ENCODE results near the gene STAB2.

Gene STAB2

DNA sequence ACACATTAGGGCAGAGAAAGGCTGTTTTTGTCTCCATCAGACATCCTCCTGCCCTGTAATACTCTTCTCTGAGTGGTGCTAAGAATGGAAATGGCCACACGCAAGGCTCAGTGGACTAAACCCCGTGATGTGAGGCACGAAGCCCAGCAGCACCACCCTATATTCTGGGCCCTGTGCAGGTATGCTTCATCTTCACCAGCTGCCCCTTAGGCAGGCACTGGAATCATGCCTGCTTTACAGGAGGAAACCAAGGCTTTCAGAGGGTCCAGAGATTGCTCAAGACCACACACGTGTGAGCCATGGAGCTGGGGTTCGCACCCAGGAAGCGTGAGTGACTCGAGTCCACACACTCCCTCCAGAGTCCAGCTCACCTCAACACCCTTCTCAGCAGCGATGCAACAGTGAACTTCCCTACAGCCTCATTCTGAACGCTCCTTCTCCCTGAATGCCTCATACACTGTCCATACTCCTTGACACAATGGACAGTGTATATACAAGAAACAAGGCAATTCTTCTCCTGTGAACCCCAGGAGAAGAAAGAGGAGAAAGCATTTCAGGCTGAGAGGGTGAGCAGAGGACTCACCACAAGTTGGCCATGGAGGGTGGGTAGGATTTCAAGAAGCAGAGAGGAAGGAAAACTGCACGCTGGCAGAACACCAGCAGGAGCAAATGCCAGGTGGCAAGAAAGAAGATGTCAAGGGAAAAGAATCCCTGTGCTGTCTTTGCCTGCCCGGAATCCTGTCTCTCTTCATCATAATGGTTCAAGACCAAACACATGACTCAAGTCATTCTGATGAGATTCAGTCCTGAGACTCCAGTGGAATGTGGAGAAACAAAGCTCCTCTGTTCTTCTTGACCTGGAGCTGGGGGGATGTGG is 214.9 kb downstream of the STAB2 start:
- Histone ChIP-seq H3K4me1 (ENCODE audit: control insufficient read depth, low read length) (no peaks in the 10 kb centered on the region), H3K9me2 (replicated peaks; ENCODE audit: control insufficient read depth, low read length) (no peaks in the 10 kb centered on the region), H3K27ac (ENCODE audit: low read depth, low read length) (no peak overlapping the region), H3K27me3 (ENCODE audit: control insufficient read depth, low read length) (no peaks in the 10 kb centered on the region), H3K4me2 (ENCODE audit: low read length) (no peak overlapping the region), H3K79me2 (ENCODE audit: control insufficient read depth, low read length) (no peaks in the 10 kb centered on the region), H3K36me3 (ENCODE audit: control insufficient read depth, low read length) (no peaks in the 10 kb centered on the region), H3F3A (ENCODE audit: control insufficient read depth, insufficient read depth) (no peaks in the 10 kb centered on the region), H3K9me3 (ENCODE audit: control insufficient read depth, insufficient read depth, low read length) (no peaks in the 10 kb centered on the region), H4K20me1 (ENCODE audit: control insufficient read depth, insufficient read depth, low read depth, low read length) (no peaks in the 10 kb centered on the region), H3K4me3 (ENCODE audit: low read length) (no peak overlapping the region)
- TF ChIP-seq, protein P1, sequence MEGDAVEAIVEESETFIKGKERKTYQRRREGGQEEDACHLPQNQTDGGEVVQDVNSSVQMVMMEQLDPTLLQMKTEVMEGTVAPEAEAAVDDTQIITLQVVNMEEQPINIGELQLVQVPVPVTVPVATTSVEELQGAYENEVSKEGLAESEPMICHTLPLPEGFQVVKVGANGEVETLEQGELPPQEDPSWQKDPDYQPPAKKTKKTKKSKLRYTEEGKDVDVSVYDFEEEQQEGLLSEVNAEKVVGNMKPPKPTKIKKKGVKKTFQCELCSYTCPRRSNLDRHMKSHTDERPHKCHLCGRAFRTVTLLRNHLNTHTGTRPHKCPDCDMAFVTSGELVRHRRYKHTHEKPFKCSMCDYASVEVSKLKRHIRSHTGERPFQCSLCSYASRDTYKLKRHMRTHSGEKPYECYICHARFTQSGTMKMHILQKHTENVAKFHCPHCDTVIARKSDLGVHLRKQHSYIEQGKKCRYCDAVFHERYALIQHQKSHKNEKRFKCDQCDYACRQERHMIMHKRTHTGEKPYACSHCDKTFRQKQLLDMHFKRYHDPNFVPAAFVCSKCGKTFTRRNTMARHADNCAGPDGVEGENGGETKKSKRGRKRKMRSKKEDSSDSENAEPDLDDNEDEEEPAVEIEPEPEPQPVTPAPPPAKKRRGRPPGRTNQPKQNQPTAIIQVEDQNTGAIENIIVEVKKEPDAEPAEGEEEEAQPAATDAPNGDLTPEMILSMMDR (IDR thresholded peaks at IDR 0.05; ENCODE audit: low read depth, low read length, poor library complexity, severe bottlenecking) = no peak
- no peak for TF ChIP-seq EZH2phosphoT487 (IDR thresholded peaks at IDR 0.05; ENCODE audit: borderline replicate concordance, low read length)

DNA sequence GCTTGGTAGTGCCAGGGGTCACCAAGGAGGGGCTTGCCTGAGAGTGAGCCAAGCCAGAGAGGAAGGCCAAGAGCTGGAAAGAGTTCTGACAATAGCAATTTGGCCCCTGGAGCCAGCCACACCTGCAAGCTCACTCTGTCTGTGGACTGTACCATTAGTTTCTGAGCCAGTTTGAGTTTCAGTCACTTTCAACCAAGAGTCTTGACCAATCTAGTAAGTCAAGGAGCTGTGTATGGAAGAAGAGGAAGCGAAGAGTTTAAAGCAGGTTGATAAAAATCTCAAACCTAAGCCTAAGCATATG is 215.5 kb downstream of the STAB2 start:
- H3F3A ChIP-seq (ENCODE audit: control insufficient read depth, insufficient read depth) = no peaks in the 10 kb centered on the region
- no peaks in the 10 kb centered on the region for H3K4me1 ChIP-seq (ENCODE audit: control insufficient read depth, low read length)
- H3K79me2 ChIP-seq (ENCODE audit: control insufficient read depth, low read length) = no peaks in the 10 kb centered on the region
- no peaks in the 10 kb centered on the region for H3K27me3 ChIP-seq (ENCODE audit: control insufficient read depth, low read length)
- no peaks in the 10 kb centered on the region for H4K20me1 ChIP-seq (ENCODE audit: control insufficient read depth, insufficient read depth, low read depth, low read length)
- H3K36me3 ChIP-seq (ENCODE audit: control insufficient read depth, low read length) = no peaks in the 10 kb centered on the region
- TF ChIP-seq, protein P1 (IDR thresholded peaks at IDR 0.05; ENCODE audit: low read depth, low read length, poor library complexity, severe bottlenecking) = no peak
- no peak for TF ChIP-seq EZH2phosphoT487 (IDR thresholded peaks at IDR 0.05; ENCODE audit: borderline replicate concordance, low read length)
- no peaks in the 10 kb centered on the region for H3K9me3 ChIP-seq (ENCODE audit: control insufficient read depth, insufficient read depth, low read length)
- no peaks in the 10 kb centered on the region for H3K9me2 ChIP-seq (replicated peaks; ENCODE audit: control insufficient read depth, low read length)
- no peak overlapping the region for H3K4me3 ChIP-seq (ENCODE audit: low read length)
- no peak overlapping the region for H3K27ac ChIP-seq (ENCODE audit: low read depth, low read length)
- H3K4me2 ChIP-seq (ENCODE audit: low read length) = no peak overlapping the region

DNA sequence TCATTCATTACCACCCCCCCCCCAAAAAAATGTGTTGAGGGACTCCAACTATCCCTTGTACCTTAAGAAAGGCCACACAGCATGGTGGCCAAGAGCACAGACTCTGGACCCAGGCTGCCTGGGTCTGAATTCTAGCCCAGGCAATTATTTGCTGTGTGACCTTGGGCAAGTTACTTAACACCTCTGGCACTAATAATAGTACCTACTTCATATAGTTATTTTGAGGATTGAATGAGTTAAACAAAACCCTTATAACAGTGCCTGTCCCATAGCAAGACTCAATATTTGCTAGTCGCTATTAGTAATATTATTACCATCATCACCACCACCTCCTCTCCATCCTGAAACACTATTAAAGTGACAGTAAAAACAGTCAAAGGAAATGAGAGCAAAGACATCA is 216.8 kb downstream of the STAB2 start:
- no peak for TF ChIP-seq EZH2phosphoT487 (IDR thresholded peaks at IDR 0.05; ENCODE audit: borderline replicate concordance, low read length)
- TF ChIP-seq, protein P1 (IDR thresholded peaks at IDR 0.05; ENCODE audit: low read depth, low read length, poor library complexity, severe bottlenecking) = no peak
- no peaks in the 10 kb centered on the region for H3K36me3 ChIP-seq (ENCODE audit: control insufficient read depth, low read length)
- H3K27me3 ChIP-seq (ENCODE audit: control insufficient read depth, low read length) = no peaks in the 10 kb centered on the region
- H3K4me1 ChIP-seq (ENCODE audit: control insufficient read depth, low read length) = no peaks in the 10 kb centered on the region
- no peak overlapping the region for H3K27ac ChIP-seq (ENCODE audit: low read depth, low read length)
- no peak overlapping the region for H3K4me3 ChIP-seq (ENCODE audit: low read length)
- no peaks in the 10 kb centered on the region for H3K79me2 ChIP-seq (ENCODE audit: control insufficient read depth, low read length)
- H4K20me1 ChIP-seq (ENCODE audit: control insufficient read depth, insufficient read depth, low read depth, low read length) = no peaks in the 10 kb centered on the region
- no peak overlapping the region for H3K4me2 ChIP-seq (ENCODE audit: low read length)
- no peaks in the 10 kb centered on the region for H3K9me3 ChIP-seq (ENCODE audit: control insufficient read depth, insufficient read depth, low read length)
- no peaks in the 10 kb centered on the region for H3K9me2 ChIP-seq (replicated peaks; ENCODE audit: control insufficient read depth, low read length)
- H3F3A ChIP-seq (ENCODE audit: control insufficient read depth, insufficient read depth) = no peaks in the 10 kb centered on the region

Measured in DOHH2 (cell line).